ENCODE measurements around the gene ARPC1A.

GRCh38 chr7:99287779-99288534 lies 37.7 kb upstream of the ARPC1A start:
- TF ChIP-seq, protein P1, sequence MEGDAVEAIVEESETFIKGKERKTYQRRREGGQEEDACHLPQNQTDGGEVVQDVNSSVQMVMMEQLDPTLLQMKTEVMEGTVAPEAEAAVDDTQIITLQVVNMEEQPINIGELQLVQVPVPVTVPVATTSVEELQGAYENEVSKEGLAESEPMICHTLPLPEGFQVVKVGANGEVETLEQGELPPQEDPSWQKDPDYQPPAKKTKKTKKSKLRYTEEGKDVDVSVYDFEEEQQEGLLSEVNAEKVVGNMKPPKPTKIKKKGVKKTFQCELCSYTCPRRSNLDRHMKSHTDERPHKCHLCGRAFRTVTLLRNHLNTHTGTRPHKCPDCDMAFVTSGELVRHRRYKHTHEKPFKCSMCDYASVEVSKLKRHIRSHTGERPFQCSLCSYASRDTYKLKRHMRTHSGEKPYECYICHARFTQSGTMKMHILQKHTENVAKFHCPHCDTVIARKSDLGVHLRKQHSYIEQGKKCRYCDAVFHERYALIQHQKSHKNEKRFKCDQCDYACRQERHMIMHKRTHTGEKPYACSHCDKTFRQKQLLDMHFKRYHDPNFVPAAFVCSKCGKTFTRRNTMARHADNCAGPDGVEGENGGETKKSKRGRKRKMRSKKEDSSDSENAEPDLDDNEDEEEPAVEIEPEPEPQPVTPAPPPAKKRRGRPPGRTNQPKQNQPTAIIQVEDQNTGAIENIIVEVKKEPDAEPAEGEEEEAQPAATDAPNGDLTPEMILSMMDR (IDR thresholded peaks at IDR 0.05), result no peak
- TF ChIP-seq POLR2A (IDR thresholded peaks at IDR 0.05), result no peak
